Endothelial cell of umbilical vein (primary cell): ENCODE results near the gene CD81. TPM values are rescaled to one million over a fixed set of nuclear protein-coding genes. Genes with fewer than 3 reads are reported as not detected.

Experiments used
- BruUV-seq: library from RNA; stranded (reverse); fragments of 400-500 nt; replicated peaks from 2 replicates; lab custom pipeline; 2021; lab: Mats Ljungman, UMichigan
- CTCF ChIA-PET: fragments of 300-600, 350-600 bp; sonication (Branson Sonifier 250); formaldehyde crosslinking; loops from one replicate; lab custom pipeline; 2021; ENCODE audit warnings: antibody characterized with exemption, inconsistent platforms; lab: Charles Lee
- POLR2A ChIA-PET: fragments of 300-600, 350-600 bp; sonication (Branson Sonifier 250); formaldehyde crosslinking; loops from one replicate; lab custom pipeline; 2021; ENCODE audit warnings: antibody characterized with exemption, inconsistent platforms; lab: Charles Lee
- DNase-seq: peaks from one replicate; pipeline ENCODE4 v3.0.0-alpha.2; 2011; ENCODE audit warnings: low read depth, low spot score
- FAIRE-seq: peaks from 2 replicates; lab custom pipeline; 2011; peaks lifted over from hg19 to GRCh38; lab: Jason Lieb, UNC
- H2AFZ ChIP-seq: 2 replicates; pipeline ENCODE4 v1.6.0; 2012; ENCODE audit warnings: low read depth, low read length, control low read depth, inconsistent platforms
- H3K27ac ChIP-seq: 2 replicates; pipeline ENCODE4 v1.5.1; 2011; ENCODE audit warnings: low read depth, mild to moderate bottlenecking, control low read depth, low read length, moderate library complexity; ENCODE audit not compliant: insufficient read depth
- H3K27me3 ChIP-seq, 2 experiments: 2 replicates each; pipeline versions ENCODE4 v1.6.0 to v1.6.1; 2011; ENCODE audit warnings: low read length in 2 of 2, mixed read lengths in 1 of 2; ENCODE audit not compliant: control insufficient read depth in 2 of 2, insufficient read depth in 2 of 2
- H3K36me3 ChIP-seq, 2 experiments: 2 replicates in 1 of 2; 3 replicates in 1 of 2; pipeline ENCODE4 v1.5.1; 2011; ENCODE audit warnings: low read length in 2 of 2, mild to moderate bottlenecking in 1 of 2, moderate library complexity in 1 of 2; ENCODE audit not compliant: control insufficient read depth in 2 of 2, insufficient read depth in 2 of 2; ENCODE audit errors: extremely low read depth in 1 of 2
- H3K4me1 ChIP-seq: 3 replicates; pipeline ENCODE4 v1.5.1; 2011; ENCODE audit warnings: mild to moderate bottlenecking, low read length; ENCODE audit not compliant: control insufficient read depth, insufficient read depth; ENCODE audit errors: extremely low read depth
- H3K4me2 ChIP-seq: 2 replicates; pipeline ENCODE4 v1.6.1; 2011; ENCODE audit warnings: low read length, control low read depth, mixed read lengths; ENCODE audit not compliant: insufficient read depth
- H3K4me3 ChIP-seq, 3 experiments: fragments of 200-600 bp in 1 of 3; sonication (generic), shearing (Covaris generic) in 1 of 3; replicated peaks in 1 of 3; 2 replicates each; pipeline ENCODE4 v1.5.1; 2011 to 2016; ENCODE audit warnings: control low read depth in 3 of 3, low read length in 3 of 3, mild to moderate bottlenecking in 2 of 3, inconsistent platforms in 1 of 3, low read depth in 1 of 3, moderate library complexity in 1 of 3; ENCODE audit not compliant: insufficient read depth in 1 of 3
- H3K79me2 ChIP-seq: 2 replicates; pipeline ENCODE4 v1.6.0; 2012; ENCODE audit warnings: low read length, inconsistent platforms; ENCODE audit not compliant: control insufficient read depth, insufficient read depth
- H3K9ac ChIP-seq: replicated peaks from 2 replicates; pipeline ENCODE3; 2011; ENCODE audit warnings: low read length, control low read depth; ENCODE audit not compliant: insufficient read depth; ENCODE audit errors: extremely low read depth
- H3K9me1 ChIP-seq: replicated peaks from 3 replicates; pipeline ENCODE4 v1.6.0; 2011; ENCODE audit warnings: mild to moderate bottlenecking, low read length; ENCODE audit not compliant: control insufficient read depth, insufficient read depth; ENCODE audit errors: extremely low read depth
- H3K9me3 ChIP-seq: replicated peaks from 2 replicates; pipeline ENCODE4 v1.5.1; 2012; ENCODE audit warnings: low read length, inconsistent platforms; ENCODE audit not compliant: control insufficient read depth, insufficient read depth
- H4K20me1 ChIP-seq: replicated peaks from 2 replicates; pipeline ENCODE3; 2011; ENCODE audit warnings: mild to moderate bottlenecking, low read length; ENCODE audit not compliant: control insufficient read depth, insufficient read depth; ENCODE audit errors: extremely low read depth
- CTCF ChIP-seq, 2 donors: IDR thresholded peaks; 1 replicate in 1 of 2; 2 replicates in 1 of 2; pipeline ENCODE4 v1.5.1; 2011; ENCODE audit warnings: low read length in 2 of 2, mild to moderate bottlenecking in 2 of 2, moderate library complexity in 2 of 2, control low read depth in 1 of 2, inconsistent platforms in 1 of 2, low read depth in 1 of 2; ENCODE audit not compliant: insufficient read depth in 1 of 2; ENCODE audit errors: extremely low read depth in 1 of 2
- EZH2 ChIP-seq: IDR thresholded peaks from 2 replicates; pipeline ENCODE4 v1.6.1; 2012; ENCODE audit warnings: borderline replicate concordance, low read depth, mild to moderate bottlenecking, moderate library complexity, low read length, inconsistent platforms; ENCODE audit not compliant: severe bottlenecking
- FOS ChIP-seq: IDR thresholded peaks from 2 replicates; pipeline ENCODE4 v1.6.1; 2011; ENCODE audit warnings: mild to moderate bottlenecking, low read length, moderate library complexity, borderline replicate concordance; ENCODE audit not compliant: insufficient read depth
- GATA2 ChIP-seq: IDR thresholded peaks from 2 replicates; pipeline ENCODE4 v1.7.0; 2011; ENCODE audit warnings: low read depth, mild to moderate bottlenecking, moderate library complexity, mixed read lengths, low read length; ENCODE audit not compliant: insufficient read length, insufficient read depth
- JUN ChIP-seq: IDR thresholded peaks from 2 replicates; pipeline ENCODE4 v1.6.1; 2011; ENCODE audit warnings: borderline replicate concordance, low read depth; ENCODE audit not compliant: insufficient read length, insufficient read depth
- MYC ChIP-seq: IDR thresholded peaks from one replicate; pipeline ENCODE4 v1.6.1; 2011; ENCODE audit warnings: mild to moderate bottlenecking, low read depth, low read length
- POLR2A ChIP-seq: IDR thresholded peaks from 2 replicates; pipeline ENCODE4 v1.6.1; 2012; ENCODE audit warnings: low read depth, mild to moderate bottlenecking, control low read depth, low read length
- POLR2AphosphoS5 ChIP-seq: IDR thresholded peaks from 2 replicates; pipeline ENCODE4 v1.6.1; 2012; ENCODE audit warnings: low read depth, mild to moderate bottlenecking, control low read depth, low read length, moderate library complexity; ENCODE audit not compliant: insufficient read depth
- dilution Hi-C: fragments of 300-500 bp; cut with MboI; formaldehyde crosslinking; loops from one replicate; pipeline ENCODE4 v1.15.0; 2019; ENCODE audit warnings: low sequenced_read_pairs; ENCODE audit not compliant: extremely low pct_ligation_motif_present
- intact Hi-C: fragments of 100-400 bp; cut with micrococcal nuclease; formaldehyde crosslinking; loops from one replicate; pipeline ENCODE4 v1.10.0; 2022
- polyA plus RNA-seq, 4 experiments: library from polyadenylated mRNA; depleted of rRNA in 3 of 4; stranded (reverse) in 3 of 4; unstranded in 1 of 4; fragments of >200 nt; gene quantifications; 2 replicates each; pipeline versions ENCODE4 v1.2.1 to v1.2.3, GENCODE V29; 2011 to 2012; ENCODE audit warnings: missing spikeins in 1 of 4
- total RNA-seq: library from RNA; stranded (reverse); gene quantifications from 2 replicates; pipeline ENCODE4 v1.2.3, GENCODE V29; 2021
- TF ChIP-seq, protein P1 (sequence below): IDR thresholded peaks from 2 replicates; pipeline ENCODE4 v1.6.1; 2011; ENCODE audit not compliant: insufficient read depth, insufficient read length

The CD81 gene
- total and polyA plus RNA-seq, 2 donors (not counting 3 experiments of a cell fraction or from before 2014, with no cell fraction given): 409 to 802 TPM

DNA sequence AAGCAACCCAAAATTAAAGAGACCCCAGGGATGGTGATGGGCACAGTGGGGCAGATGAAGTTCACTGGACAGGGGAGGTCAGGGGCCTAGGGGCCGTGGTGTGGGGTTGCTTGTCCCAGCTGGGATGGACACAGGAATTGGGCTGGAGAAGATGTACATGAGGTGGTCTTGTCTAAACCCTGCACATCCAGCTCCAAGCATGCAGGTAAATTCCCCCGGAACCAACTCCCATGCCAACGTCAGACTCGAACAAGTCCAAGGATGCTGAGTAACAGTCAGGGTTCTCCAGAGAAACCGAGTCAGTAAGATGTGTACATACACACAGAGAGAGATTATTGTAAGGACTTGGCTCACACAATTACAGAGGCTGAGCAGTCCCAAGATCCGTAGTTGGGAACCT lies 46.4 kb upstream of the CD81 start:
- Histone ChIP-seq H3K36me3 (no peaks in the 10 kb centered on the region), H3K9me3 (no peaks in the 10 kb centered on the region), H3K27ac (no peak overlapping the region), H3K4me2 (no peak overlapping the region), H4K20me1 (no peaks in the 10 kb centered on the region), H3K4me1 (no peaks in the 10 kb centered on the region), H3K9ac (no peak overlapping the region), H2AFZ (no peak overlapping the region), H3K4me3 (no peak overlapping the region), H3K79me2 (no peaks in the 10 kb centered on the region), H3K27me3 (no peaks in the 10 kb centered on the region), H3K9me1 (no peaks in the 10 kb centered on the region)
- DNase-seq (no peak), FAIRE-seq (no peak)
- intact Hi-C loops (no loop called here), dilution Hi-C loops (no loop called here)
- ChIA-PET POLR2A (no interaction called here), CTCF (no interaction called here)
- TF ChIP-seq FOS (no peak), CTCF (IDR thresholded peaks at IDR 0.05; ENCODE audit: extremely low read depth in 1 of 2, insufficient read depth in 1 of 2, low read depth in 1 of 2, low read length in 2 of 2) (no peak), EZH2 (no peak), POLR2AphosphoS5 (no peak), GATA2 (no peak), JUN (no peak), POLR2A (no peak), MYC (no peak)
- TF ChIP-seq, protein P1, sequence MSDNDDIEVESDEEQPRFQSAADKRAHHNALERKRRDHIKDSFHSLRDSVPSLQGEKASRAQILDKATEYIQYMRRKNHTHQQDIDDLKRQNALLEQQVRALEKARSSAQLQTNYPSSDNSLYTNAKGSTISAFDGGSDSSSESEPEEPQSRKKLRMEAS: no peak
- BruUV-seq: no TSS peak
